NB4 (cell line): ENCODE data around the gene ELFN2.
A peak's percentile ranks its signal among the peaks of the same experiment; 100 is the strongest.

ENCODE experiments used
- DNase-seq: peaks from one replicate; pipeline ENCODE4 v3.0.0; 2010; ENCODE audit warnings: low read depth
- H3K4me3 ChIP-seq: one replicate; pipeline ENCODE4 v1.5.1; 2011; ENCODE audit warnings: mild to moderate bottlenecking, low read depth, low read length, moderate library complexity
- CTCF ChIP-seq: IDR thresholded peaks from one replicate; pipeline ENCODE4 v1.5.1; 2012; ENCODE audit warnings: low read depth, low read length
- MAX ChIP-seq: IDR thresholded peaks from 2 replicates; pipeline ENCODE4 v1.6.1; 2011; ENCODE audit warnings: low read depth, low read length
- MYC ChIP-seq: IDR thresholded peaks from 2 replicates; pipeline ENCODE4 v1.6.1; 2011; ENCODE audit warnings: low read depth, low read length
- POLR2A ChIP-seq: IDR thresholded peaks from 2 replicates; pipeline ENCODE4 v1.6.1; 2011; ENCODE audit warnings: mild to moderate bottlenecking; ENCODE audit not compliant: insufficient read length; ENCODE audit errors: extremely low read depth

ELFN2 gene

GRCh38 chr22:37371911-37372310 is 55.4 kb downstream of the ELFN2 start:
- no peak for DNase-seq
- TF ChIP-seq POLR2A (no peak), MYC (no peak), MAX (no peak), CTCF (no peak)
- H3K4me3 ChIP-seq: no peak overlapping the region

- H3K4me3 ChIP-seq: no peak overlapping the region
- DNase-seq: no peak
Measured at GRCh38 chr22:37371491-37371890, 55.8 kb downstream of the ELFN2 start.

GRCh38 chr22:37370306-37370979 is 56.8 kb downstream of the ELFN2 start:
- H3K4me3 ChIP-seq: no peak overlapping the region
- DNase-seq: peak; percentile 54
- no peak for TF ChIP-seq POLR2A
- TF ChIP-seq CTCF: no peak
- no peak for TF ChIP-seq MYC
- TF ChIP-seq MAX: no peak

More at GRCh38 chr22:37371491-37371890, 55.8 kb downstream of the ELFN2 start:
- TF ChIP-seq MYC: no peak
- no peak for TF ChIP-seq POLR2A
- no peak for TF ChIP-seq CTCF
- TF ChIP-seq MAX: no peak

GRCh38 chr22:37369483-37369882 is 57.8 kb downstream of the ELFN2 start:
- TF ChIP-seq MYC: no peak
- no peak for TF ChIP-seq CTCF
- no peak for DNase-seq
- H3K4me3 ChIP-seq: no peak overlapping the region

- DNase-seq: peak; percentile 28
- TF ChIP-seq MAX (no peak), POLR2A (no peak), CTCF (no peak), MYC (no peak)
- no peak overlapping the region for H3K4me3 ChIP-seq
Measured at GRCh38 chr22:37368058-37368457, 59.2 kb downstream of the ELFN2 start.

GRCh38 chr22:37366601-37367000 is 60.7 kb downstream of the ELFN2 start:
- H3K4me3 ChIP-seq: no peak overlapping the region
- DNase-seq: no peak
- no peak for TF ChIP-seq CTCF
- TF ChIP-seq MYC: no peak
- TF ChIP-seq POLR2A: no peak
- no peak for TF ChIP-seq MAX
